GM23338 (cell line): ENCODE measurements around the gene NSUN4. TPM values are rescaled to one million over a fixed set of nuclear protein-coding genes. Genes with fewer than 3 reads are reported as not detected.

Experiments
- ATAC-seq: fragments of 200-7000 bp; cut with Tn5 transposase; 3 replicates; pipeline ENCODE4 v1.9.1; 2020
- DNase-seq: peaks from one replicate; pipeline ENCODE4 v3.0.0-alpha.2; 2015; ENCODE audit warnings: low spot score
- H2AFZ ChIP-seq: fragments of 200-600 bp; sonication (generic); 2 replicates; pipeline ENCODE4 v1.8.0; 2016; ENCODE audit warnings: antibody characterized with exemption, mild to moderate bottlenecking, moderate library complexity
- H3F3A ChIP-seq: fragments of 200-600 bp; sonication (generic); replicated peaks from 2 replicates; pipeline ENCODE4 v1.8.0; 2017; ENCODE audit warnings: antibody characterized with exemption, mixed run types, low read depth
- H3K27ac ChIP-seq: fragments of 200-600 bp; sonication (generic); 2 replicates; pipeline ENCODE4 v1.6.1; 2016; ENCODE audit warnings: low read depth
- H3K27me3 ChIP-seq: fragments of 200-600 bp; sonication (generic); 2 replicates; pipeline ENCODE4 v1.8.0; 2016; ENCODE audit warnings: mild to moderate bottlenecking, mixed run types, moderate library complexity; ENCODE audit not compliant: insufficient read depth
- H3K36me3 ChIP-seq: fragments of 200-600 bp; sonication (generic); 2 replicates; pipeline ENCODE4 v1.8.0; 2016; ENCODE audit warnings: mild to moderate bottlenecking; ENCODE audit not compliant: insufficient read depth
- H3K4me1 ChIP-seq: fragments of 200-600 bp; sonication (generic); 2 replicates; pipeline ENCODE4 v1.8.0; 2016; ENCODE audit warnings: mild to moderate bottlenecking, moderate library complexity; ENCODE audit not compliant: insufficient read depth
- H3K4me2 ChIP-seq: fragments of 200-600 bp; sonication (generic); 2 replicates; pipeline ENCODE4 v1.7.1; 2017; ENCODE audit warnings: mixed run types
- H3K4me3 ChIP-seq: fragments of 200-600 bp; sonication (generic); 2 replicates; pipeline ENCODE4 v1.6.1; 2016; ENCODE audit warnings: mixed run types
- H3K79me2 ChIP-seq: fragments of 200-600 bp; sonication (generic); replicated peaks from 2 replicates; pipeline ENCODE4 v1.8.0; 2017; ENCODE audit warnings: mild to moderate bottlenecking; ENCODE audit not compliant: insufficient read depth
- H3K9me2 ChIP-seq: fragments of 200-600 bp; sonication (generic); 2 replicates; pipeline ENCODE4 v1.8.0; 2017; ENCODE audit not compliant: insufficient read depth
- H4K20me1 ChIP-seq: fragments of 200-600 bp; sonication (generic); replicated peaks from 2 replicates; pipeline ENCODE4 v1.8.0; 2017; ENCODE audit warnings: mild to moderate bottlenecking; ENCODE audit not compliant: insufficient read depth
- H3K27ac Mint-ChIP-seq: 2 replicates; pipeline ENCODE4 v1.8.0; 2020; ENCODE audit warnings: inconsistent platforms, mild to moderate bottlenecking, moderate library complexity, mixed read lengths
- H3K27me3 Mint-ChIP-seq: 3 replicates; pipeline ENCODE4 v1.8.0; 2022; ENCODE audit warnings: low read depth, mild to moderate bottlenecking, moderate library complexity, mixed read lengths, inconsistent platforms; ENCODE audit not compliant: insufficient read depth, poor library complexity
- H3K36me3 Mint-ChIP-seq: 3 replicates; pipeline ENCODE4 v1.8.0; 2021; ENCODE audit warnings: low read depth, mild to moderate bottlenecking, inconsistent platforms, moderate library complexity, mixed read lengths
- H3K4me1 Mint-ChIP-seq: 3 replicates; pipeline ENCODE4 v1.8.0; 2020; ENCODE audit warnings: mild to moderate bottlenecking, inconsistent platforms, mixed read lengths
- H3K4me3 Mint-ChIP-seq: 3 replicates; pipeline ENCODE4 v1.8.0; 2021; ENCODE audit warnings: moderate library complexity, mild to moderate bottlenecking, inconsistent platforms, mixed read lengths
- H3K9me3 Mint-ChIP-seq: 3 replicates; pipeline ENCODE4 v1.8.0; 2020; ENCODE audit warnings: moderate library complexity, mild to moderate bottlenecking, inconsistent platforms, mixed read lengths
- ETS1 ChIP-seq: IDR thresholded peaks from 2 replicates; pipeline ENCODE4 v1.6.1; 2016; ENCODE audit warnings: antibody characterized with exemption
- EZH2 ChIP-seq: fragments of 200-600 bp; sonication (generic); IDR thresholded peaks from one replicate; pipeline ENCODE4 v1.8.0; 2017; ENCODE audit warnings: antibody characterized with exemption, mild to moderate bottlenecking, low read depth; ENCODE audit not compliant: unreplicated experiment
- EZH2phosphoT487 ChIP-seq: fragments of 200-600 bp; sonication (generic); IDR thresholded peaks from one replicate; pipeline ENCODE4 v1.8.1; 2018; ENCODE audit warnings: antibody characterized with exemption; ENCODE audit not compliant: unreplicated experiment
- JUNB ChIP-seq: IDR thresholded peaks from one replicate; pipeline ENCODE4 v1.6.1; 2016; ENCODE audit warnings: antibody characterized with exemption; ENCODE audit not compliant: unreplicated experiment
- NANOG ChIP-seq: IDR thresholded peaks from 2 replicates; pipeline ENCODE4 v1.6.1; 2016; ENCODE audit warnings: antibody characterized with exemption, borderline replicate concordance
- POLR2AphosphoS5 ChIP-seq: IDR thresholded peaks from 2 replicates; pipeline ENCODE4 v1.6.1; 2016; ENCODE audit warnings: antibody characterized with exemption, low read depth
- STAT1 ChIP-seq: IDR thresholded peaks from one replicate; pipeline ENCODE4 v1.6.1; 2016; ENCODE audit warnings: antibody characterized with exemption; ENCODE audit not compliant: unreplicated experiment
- ZNF114 ChIP-seq: fragments of 250-450 bp; sonication (Bioruptor Pico); IDR thresholded peaks from 2 replicates; pipeline ENCODE4 v1.5.0; 2020; ENCODE audit warnings: mild to moderate bottlenecking, moderate library complexity
- ZNF331 ChIP-seq: fragments of 250-450 bp; sonication (Bioruptor Pico); IDR thresholded peaks from 2 replicates; pipeline ENCODE4 v1.5.0; 2020; ENCODE audit warnings: low read depth, mild to moderate bottlenecking, moderate library complexity
- ZNF462 ChIP-seq: fragments of 250-450 bp; sonication (Bioruptor Pico); IDR thresholded peaks from 2 replicates; pipeline ENCODE4 v1.5.0; 2020; ENCODE audit warnings: mild to moderate bottlenecking, moderate library complexity
- polyA plus RNA-seq: library from polyadenylated mRNA; unstranded; fragments of >200 nt; fragmentation: Nextera tagmentation; extraction: Ambion mirVana; gene quantifications from 2 replicates; pipeline ENCODE4 v1.2.1, GENCODE V29; 2016
- total RNA-seq: library from RNA; depleted of rRNA; stranded (reverse); fragments of >200 nt; shearing (Covaris generic); gene quantifications from 2 replicates; pipeline ENCODE4 v1.2.3, GENCODE V29; 2014

Gene NSUN4
- total and polyA plus RNA-seq, 2 experiments from 2014 or later = 8.9 to 11.6 TPM

- no peaks in the 10 kb centered on the region for H4K20me1 ChIP-seq
- no peaks in the 10 kb centered on the region; the same call in 1 of the 3 replicates for H3K36me3 Mint-ChIP-seq
- peak overlapping the region; percentile 28; the same call in 1 of the 2 replicates for H2AFZ ChIP-seq
- DNase-seq = peak; percentile 47
- H3K4me2 ChIP-seq = peak overlapping the region; percentile 68
- H3K27me3 ChIP-seq = no peaks in the 10 kb centered on the region
- TF ChIP-seq EZH2 (no peak), STAT1 (no peak), EZH2phosphoT487 (no peak), ZNF331 (CRISPR knock-in tag) (no peak), POLR2AphosphoS5 (no peak), NANOG (no peak), ETS1 (no peak)
- H3K4me1 Mint-ChIP-seq = peaks cover 16% of the 10 kb centered on the region
- peaks cover 20% of the 10 kb centered on the region for H3K4me1 ChIP-seq
- H3K79me2 ChIP-seq = no peaks in the 10 kb centered on the region
- peaks cover 21% of the 10 kb centered on the region for H3K27me3 Mint-ChIP-seq
- no peak overlapping the region for H3K27ac Mint-ChIP-seq
- peak overlapping the region; percentile 43 for H3K4me3 ChIP-seq
- H3K4me3 Mint-ChIP-seq = peak overlapping the region; percentile 58
- peak; percentile 17 for ATAC-seq
- H3K9me3 Mint-ChIP-seq = no peaks in the 10 kb centered on the region; the same call in 2 of the 3 replicates
- H3K36me3 ChIP-seq = no peaks in the 10 kb centered on the region; the same call in 1 of the 2 replicates
- H3K9me2 ChIP-seq = no peaks in the 10 kb centered on the region
- H3F3A ChIP-seq = no peaks in the 10 kb centered on the region
- 0 out of 2 replicates have a peak overlapping the region, but pooled peaks have one; percentile 3 for H3K27ac ChIP-seq
Observed at GRCh38 chr1:46406881-46407608, 66.4 kb downstream of the NSUN4 start.

- no peak overlapping the region for H2AFZ ChIP-seq
- Mint-ChIP-seq H3K36me3 (no peaks in the 10 kb centered on the region; the same call in 1 of the 3 replicates), H3K27ac (no peak overlapping the region), H3K9me3 (no peaks in the 10 kb centered on the region; the same call in 2 of the 3 replicates), H3K4me3 (no peak overlapping the region; the same call in 2 of the 3 replicates), H3K4me1 (peaks cover 16% of the 10 kb centered on the region), H3K27me3 (peaks cover 24% of the 10 kb centered on the region)
- no peaks in the 10 kb centered on the region for H3K9me2 ChIP-seq
- H3K4me2 ChIP-seq = peak overlapping the region; percentile 68; the same call in 1 of the 2 replicates
- DNase-seq (no peak), ATAC-seq (no peak)
- H3K27me3 ChIP-seq = no peaks in the 10 kb centered on the region
- H4K20me1 ChIP-seq = no peaks in the 10 kb centered on the region
- no peaks in the 10 kb centered on the region; the same call in 1 of the 2 replicates for H3K36me3 ChIP-seq
- H3F3A ChIP-seq = no peaks in the 10 kb centered on the region
- H3K79me2 ChIP-seq = no peaks in the 10 kb centered on the region
- peaks cover 16% of the 10 kb centered on the region for H3K4me1 ChIP-seq
- no peak overlapping the region for H3K27ac ChIP-seq
- H3K4me3 ChIP-seq = no peak overlapping the region
- no peak for TF ChIP-seq ETS1
- TF ChIP-seq JUNB = no peak
- no peak for TF ChIP-seq POLR2AphosphoS5
- TF ChIP-seq EZH2phosphoT487 = no peak
- no peak for TF ChIP-seq ZNF462 (CRISPR knock-in tag)
- TF ChIP-seq STAT1 = no peak
- no peak for TF ChIP-seq ZNF114
Observed at GRCh38 chr1:46407636-46408035, 67.0 kb downstream of the NSUN4 start.
